Ishikawa (cell line): ENCODE results near the gene SYT1.

Experiments
- CEBPB ChIP-seq: IDR thresholded peaks from 2 replicates; pipeline ENCODE4 v1.6.1; 2012
- CREB1 ChIP-seq: IDR thresholded peaks from 2 replicates; pipeline ENCODE4 v1.6.1; 2012; ENCODE audit warnings: low read depth
- EGR1 ChIP-seq: IDR thresholded peaks from 2 replicates; pipeline ENCODE4 v1.6.1; 2012
- EP300 ChIP-seq: IDR thresholded peaks from 2 replicates; pipeline ENCODE4 v1.6.1; 2012; ENCODE audit warnings: borderline replicate concordance
- FOXM1 ChIP-seq: IDR thresholded peaks from 2 replicates; pipeline ENCODE4 v1.6.1; 2012; ENCODE audit warnings: low read depth, borderline replicate concordance
- MAX ChIP-seq: IDR thresholded peaks from 2 replicates; pipeline ENCODE4 v1.6.1; 2012
- NFIC ChIP-seq: IDR thresholded peaks from 2 replicates; pipeline ENCODE4 v1.6.1; 2012
- RAD21 ChIP-seq: IDR thresholded peaks from 2 replicates; pipeline ENCODE4 v1.6.1; 2012; ENCODE audit warnings: low read depth
- REST ChIP-seq: IDR thresholded peaks from 2 replicates; pipeline ENCODE4 v1.6.1; 2012; ENCODE audit warnings: low read depth, mild to moderate bottlenecking
- TAF1 ChIP-seq: IDR thresholded peaks from 2 replicates; pipeline ENCODE4 v1.6.1; 2012; ENCODE audit warnings: low read depth, mild to moderate bottlenecking
- TCF12 ChIP-seq: IDR thresholded peaks from 2 replicates; pipeline ENCODE4 v1.6.1; 2012; ENCODE audit warnings: low read depth
- TEAD4 ChIP-seq: IDR thresholded peaks from 2 replicates; pipeline ENCODE4 v1.6.1; 2012
- USF1 ChIP-seq: IDR thresholded peaks from 2 replicates; pipeline ENCODE4 v1.6.1; 2012
- YY1 ChIP-seq: IDR thresholded peaks from 2 replicates; pipeline ENCODE4 v1.6.1; 2012; ENCODE audit warnings: low read depth
- ZBTB7A ChIP-seq: IDR thresholded peaks from 2 replicates; pipeline ENCODE4 v1.6.1; 2012; ENCODE audit warnings: low read depth

SYT1 gene

GRCh38 chr12:79001404-79001803, 136.8 kb downstream of the SYT1 start:
- no peak for TF ChIP-seq REST

- TF ChIP-seq RAD21: peak; percentile 47
- TF ChIP-seq CREB1: no peak
These were observed 141.7 kb downstream of the SYT1 start for GRCh38 chr12:79006306-79006705.

GRCh38 chr12:79008591-79008990, 144.0 kb downstream of the SYT1 start:
- TF ChIP-seq EGR1 (no peak), NFIC (no peak), EP300 (no peak), TEAD4 (no peak), MAX (no peak), CREB1 (no peak), USF1 (no peak), ZBTB7A (no peak)

- TF ChIP-seq REST (no peak), EP300 (no peak), NFIC (no peak), ZBTB7A (no peak), CEBPB (no peak)
These were observed 148.1 kb downstream of the SYT1 start for GRCh38 chr12:79012636-79013035.

- TF ChIP-seq CREB1 (no peak), ZBTB7A (no peak), TEAD4 (no peak), YY1 (no peak), NFIC (no peak), TAF1 (no peak), REST (no peak), FOXM1 (no peak), EP300 (no peak)
These were observed 151.6 kb downstream of the SYT1 start for GRCh38 chr12:79016181-79016580.

GRCh38 chr12:79019672-79020071, 155.1 kb downstream of the SYT1 start:
- TF ChIP-seq ZBTB7A (no peak), EGR1 (no peak), RAD21 (no peak), CEBPB (no peak), NFIC (no peak), CREB1 (no peak), USF1 (no peak), TEAD4 (no peak), MAX (no peak), REST (no peak), TAF1 (no peak), EP300 (no peak), YY1 (no peak), FOXM1 (no peak), TCF12 (no peak)
